ENCODE data around the gene VWA3A. TPM values are rescaled to one million over a fixed set of nuclear protein-coding genes. Genes with fewer than 3 reads are reported as not detected.
A peak's percentile ranks its signal among the peaks of the same experiment; 100 is the strongest.

The VWA3A gene
- total RNA-seq, 2 experiments from 2014 or later: 0.27 to 0.47 TPM

DNA sequence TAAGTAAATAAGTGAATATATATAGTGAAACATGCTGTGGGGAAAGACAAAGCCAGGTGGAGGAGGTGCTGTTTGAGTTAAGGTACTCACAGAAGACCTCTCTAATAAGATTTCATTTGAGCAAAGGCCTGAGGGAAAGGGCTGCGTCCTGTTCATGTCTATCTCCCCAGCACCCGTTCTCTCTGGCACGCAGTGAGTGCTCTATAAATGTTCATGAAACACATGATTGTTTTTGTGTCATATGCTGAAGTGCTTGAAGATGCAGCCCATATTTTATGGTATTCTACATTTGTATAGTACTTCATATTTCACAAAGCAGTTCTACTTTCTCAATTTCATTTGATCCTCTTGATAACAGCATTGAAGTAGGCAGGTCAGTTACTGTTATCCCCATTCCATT is 990 bp downstream of the VWA3A start:
- H3K27ac Mint-ChIP-seq: no peak overlapping the region
- Histone ChIP-seq H3K27ac (ENCODE audit: low read depth in 1 of 2, low read length in 2 of 2) (no peak overlapping the region), H3K4me1 (ENCODE audit: insufficient read depth, low read length) (no peaks in the 10 kb centered on the region), H3K4me3 (ENCODE audit: low read length) (no peak overlapping the region), H3K9me3 (ENCODE audit: control insufficient read depth in 1 of 2, insufficient read depth in 1 of 2, low read length in 2 of 2) (no peaks in the 10 kb centered on the region), H3K36me3 (ENCODE audit: insufficient read depth, low read length) (no peaks in the 10 kb centered on the region), H3K27me3 (ENCODE audit: control insufficient read depth in 1 of 2, insufficient read depth in 2 of 2, low read length in 2 of 2) (peaks cover 3 to 5% of the 10 kb centered on the region in 2 experiments)
- POLR2A ChIA-PET: no interaction called here
- CTCF ChIA-PET: no interaction called here
- ATAC-seq (ENCODE audit: poor library complexity): no peak
- intact Hi-C loops (cut with DNase I, micrococcal nuclease): no loop called here
- H3K27me3 Mint-ChIP-seq: peaks cover 26% of the 10 kb centered on the region
- H3K9me3 Mint-ChIP-seq: no peaks in the 10 kb centered on the region
- peaks cover 6% of the 10 kb centered on the region for H3K36me3 Mint-ChIP-seq (ENCODE audit: low read depth)
- no peak for TF ChIP-seq CTCF (IDR thresholded peaks at IDR 0.05)
- DNase-seq: no peak
- H3K4me1 Mint-ChIP-seq (ENCODE audit: low read depth): no peaks in the 10 kb centered on the region
- H3K4me3 Mint-ChIP-seq: no peak overlapping the region

DNA sequence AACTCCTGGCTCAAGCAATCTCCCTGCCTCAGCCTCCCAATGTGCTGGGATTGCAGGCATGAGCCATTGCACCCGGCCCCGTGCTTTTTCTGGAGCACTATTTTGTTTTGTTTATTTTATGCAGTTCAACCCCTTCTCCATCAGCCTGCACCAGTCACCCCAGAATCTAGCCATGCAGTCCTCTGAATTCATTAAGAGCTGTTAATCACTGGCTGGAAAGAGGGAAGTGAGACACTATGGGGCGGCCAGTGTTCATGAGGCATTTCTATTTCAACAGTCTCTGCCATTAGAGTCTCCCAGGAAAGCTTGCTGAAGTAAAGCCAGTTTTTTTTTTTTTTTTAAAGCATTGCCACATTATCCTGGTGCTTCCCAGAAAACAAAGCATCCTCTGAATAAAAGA is 1.7 kb downstream of the VWA3A start:
- H3K27ac ChIP-seq (ENCODE audit: low read depth in 1 of 2, low read length in 2 of 2): no peak overlapping the region
- ATAC-seq (ENCODE audit: poor library complexity): no peak
- peaks cover 6% of the 10 kb centered on the region for H3K36me3 Mint-ChIP-seq (ENCODE audit: low read depth)
- ChIA-PET CTCF (no interaction called here), POLR2A (no interaction called here)
- no peaks in the 10 kb centered on the region for H3K9me3 ChIP-seq (ENCODE audit: control insufficient read depth in 1 of 2, insufficient read depth in 1 of 2, low read length in 2 of 2)
- no peak for TF ChIP-seq CTCF (IDR thresholded peaks at IDR 0.05)
- no peaks in the 10 kb centered on the region for H3K9me3 Mint-ChIP-seq
- no peak overlapping the region for H3K4me3 ChIP-seq (ENCODE audit: low read length)
- H3K4me1 ChIP-seq (ENCODE audit: insufficient read depth, low read length): no peaks in the 10 kb centered on the region
- no peaks in the 10 kb centered on the region for H3K4me1 Mint-ChIP-seq (ENCODE audit: low read depth)
- no peak overlapping the region for H3K4me3 Mint-ChIP-seq
- H3K27me3 Mint-ChIP-seq: peaks cover 33% of the 10 kb centered on the region
- intact Hi-C loops (cut with DNase I, micrococcal nuclease): no loop called here
- H3K36me3 ChIP-seq (ENCODE audit: insufficient read depth, low read length): no peaks in the 10 kb centered on the region
- peaks cover 3 to 5% of the 10 kb centered on the region in 2 experiments for H3K27me3 ChIP-seq (ENCODE audit: control insufficient read depth in 1 of 2, insufficient read depth in 2 of 2, low read length in 2 of 2)
- no peak for DNase-seq
- H3K27ac Mint-ChIP-seq: no peak overlapping the region

- Mint-ChIP-seq H3K4me1 (ENCODE audit: low read depth) (no peaks in the 10 kb centered on the region), H3K4me3 (no peak overlapping the region), H3K27me3 (peaks cover 36% of the 10 kb centered on the region), H3K36me3 (ENCODE audit: low read depth) (no peaks in the 10 kb centered on the region), H3K27ac (no peak overlapping the region), H3K9me3 (no peaks in the 10 kb centered on the region)
- peaks cover 3 to 5% of the 10 kb centered on the region in 2 experiments for H3K27me3 ChIP-seq (ENCODE audit: control insufficient read depth in 1 of 2, insufficient read depth in 2 of 2, low read length in 2 of 2)
- intact Hi-C loops (cut with DNase I, micrococcal nuclease): loop anchor here in 1 of 2 experiments (5.0 kb wide), 1 partner anchor 96 kb away; the partner anchor contains the start of gene PDZD9
- peak in 3 of 14 experiments; percentile 42 to 66 (median 60) for DNase-seq
- no peaks in the 10 kb centered on the region for H3K4me1 ChIP-seq (ENCODE audit: insufficient read depth, low read length)
- no peak overlapping the region for H3K27ac ChIP-seq (ENCODE audit: low read depth in 1 of 2, low read length in 2 of 2)
- TF ChIP-seq CTCF (IDR thresholded peaks at IDR 0.05): peak; percentile 65
- ChIA-PET CTCF (interaction anchor here (0.6 to 1.8 kb wide), 12 partner anchors 11 to 1416 kb away, joined by 3 to 9 read pairs (median 3); no protein-coding TSS in a partner anchor), POLR2A (interaction anchor here (0.6 to 1.4 kb wide), 5 partner anchors 16 to 446 kb away, joined by 3 to 6 read pairs (median 4); partner anchors contain the start of genes IGSF6 and MOSMO)
- H3K9me3 ChIP-seq (ENCODE audit: control insufficient read depth in 1 of 2, insufficient read depth in 1 of 2, low read length in 2 of 2): no peaks in the 10 kb centered on the region
- H3K36me3 ChIP-seq (ENCODE audit: insufficient read depth, low read length): no peaks in the 10 kb centered on the region
- H3K4me3 ChIP-seq (ENCODE audit: low read length): no peak overlapping the region
- ATAC-seq (ENCODE audit: poor library complexity): peak; percentile 72
Observed at GRCh38 chr16:22098405-22099255, 6.3 kb downstream of the VWA3A start.

Data from CD4-positive, alpha-beta T cell (primary cell).